PC-9 (cell line): ENCODE measurements around the gene ROS1. TPM values are rescaled to one million over a fixed set of nuclear protein-coding genes. Genes with fewer than 3 reads are reported as not detected.

ENCODE experiments used
- BruUV-seq: library from RNA; stranded (reverse); fragments of 400-500 nt; replicated peaks from 2 replicates; lab custom pipeline; 2021; lab: Mats Ljungman, UMichigan
- CTCF ChIA-PET: fragments of 300-600 bp; sonication (Branson Sonifier 250); formaldehyde crosslinking; loops from one replicate; lab custom pipeline; 2022; ENCODE audit warnings: antibody characterized with exemption; lab: Charles Lee
- POLR2A ChIA-PET: fragments of 300-600 bp; sonication (Branson Sonifier 250); formaldehyde crosslinking; loops from one replicate; lab custom pipeline; 2022; ENCODE audit warnings: antibody characterized with exemption; ENCODE audit not compliant: unreplicated experiment; lab: Charles Lee
- DNase-seq, 2 experiments: peaks; one replicate each; pipeline versions ENCODE4 v3.0.0 to v3.0.0-alpha.2; 2015 to 2022; ENCODE audit warnings: mixed read lengths in 1 of 2
- H2AFZ ChIP-seq: fragments of 200-600 bp; sonication (generic); 2 replicates; pipeline ENCODE4 v1.8.1; 2017; ENCODE audit warnings: antibody characterized with exemption
- H3F3A ChIP-seq: fragments of 200-600 bp; sonication (generic); 2 replicates; pipeline ENCODE4 v1.8.1; 2017; ENCODE audit warnings: antibody characterized with exemption, mild to moderate bottlenecking, low read depth; ENCODE audit not compliant: insufficient read depth
- H3K27ac ChIP-seq: fragments of 200-600 bp; sonication (generic); 2 replicates; pipeline ENCODE4 v1.6.1; 2016; ENCODE audit warnings: mixed run types
- H3K27me3 ChIP-seq: fragments of 200-600 bp; sonication (generic); 2 replicates; pipeline ENCODE4 v1.6.1; 2016; ENCODE audit warnings: low read depth, mixed run types; ENCODE audit not compliant: insufficient read depth
- H3K36me3 ChIP-seq: fragments of 200-600 bp; sonication (generic); 2 replicates; pipeline ENCODE4 v1.6.1; 2016; ENCODE audit warnings: low read depth, mixed run types
- H3K4me1 ChIP-seq: fragments of 200-600 bp; sonication (generic); replicated peaks from 2 replicates; pipeline ENCODE4 v1.6.1; 2016; ENCODE audit warnings: mixed run types; ENCODE audit not compliant: insufficient read depth
- H3K4me2 ChIP-seq: fragments of 200-600 bp; sonication (generic); 2 replicates; pipeline ENCODE4 v1.6.1; 2017; ENCODE audit warnings: mixed run types
- H3K4me3 ChIP-seq: fragments of 200-600 bp; sonication (generic); 2 replicates; pipeline ENCODE4 v1.6.1; 2016; ENCODE audit warnings: mixed run types
- H3K79me2 ChIP-seq: fragments of 200-600 bp; sonication (generic); 2 replicates; pipeline ENCODE4 v1.6.1; 2017; ENCODE audit warnings: low read depth, mixed run types
- H3K9me2 ChIP-seq: fragments of 200-600 bp; sonication (generic); 2 replicates; pipeline ENCODE4 v1.8.1; 2017; ENCODE audit warnings: mild to moderate bottlenecking; ENCODE audit not compliant: insufficient read depth
- H3K9me3 ChIP-seq: fragments of 200-600 bp; sonication (generic); 2 replicates; pipeline ENCODE4 v1.8.1; 2016; ENCODE audit warnings: low read depth; ENCODE audit not compliant: insufficient read depth
- H4K20me1 ChIP-seq: fragments of 200-600 bp; sonication (generic); 2 replicates; pipeline ENCODE4 v1.8.1; 2017; ENCODE audit not compliant: insufficient read depth
- CTCF ChIP-seq: fragments of 200-600 bp; sonication (generic); conservative IDR thresholded peaks from 2 replicates; pipeline ENCODE4 v1.6.1; 2017; ENCODE audit warnings: mixed run types, antibody characterized with exemption, mild to moderate bottlenecking, moderate library complexity
- EZH2 ChIP-seq: fragments of 200-600 bp; sonication (generic); IDR thresholded peaks from 2 replicates; pipeline ENCODE4 v1.8.0; 2017; ENCODE audit warnings: antibody characterized with exemption, low read depth
- intact Hi-C: fragments of 100-400 bp; cut with micrococcal nuclease; formaldehyde crosslinking; loops from one replicate; pipeline ENCODE4 v1.10.0; 2022; ENCODE audit not compliant: unreplicated experiment
- total RNA-seq: library from RNA; stranded (reverse); gene quantifications from 2 replicates; pipeline ENCODE4 v1.2.3, GENCODE V29; 2021

Gene ROS1
- total RNA-seq, 1 experiment from 2014 or later: not detected

DNA sequence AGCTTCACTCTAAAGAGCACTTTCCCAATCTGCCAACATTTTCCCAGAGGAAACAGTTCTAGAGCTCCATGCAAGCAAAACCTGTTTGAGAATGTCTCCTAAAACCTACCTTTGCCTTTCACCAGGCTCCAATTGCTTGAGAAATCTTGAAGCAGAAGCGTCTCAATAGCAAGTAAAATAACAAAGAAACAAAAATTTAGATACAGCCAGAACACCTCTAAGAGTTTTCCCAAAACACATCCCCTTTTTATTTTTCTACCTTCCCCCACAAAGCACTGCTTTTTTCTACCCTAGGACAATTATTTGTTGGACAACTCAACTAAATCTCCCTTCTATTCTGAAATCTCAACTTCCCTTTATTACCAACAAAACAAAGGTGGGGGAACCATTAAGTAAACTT is 156.8 kb downstream of the ROS1 start:
- H3K79me2 ChIP-seq: no peaks in the 10 kb centered on the region
- peaks cover 15% of the 10 kb centered on the region; the same call in 1 of the 2 replicates for H3K27me3 ChIP-seq
- intact Hi-C loops: no loop called here
- H3K4me1 ChIP-seq: no peaks in the 10 kb centered on the region
- POLR2A ChIA-PET: no interaction called here
- no peak for DNase-seq
- H3K4me2 ChIP-seq: no peak overlapping the region
- CTCF ChIA-PET: no interaction called here
- no peaks in the 10 kb centered on the region for H4K20me1 ChIP-seq
- H3K36me3 ChIP-seq: no peaks in the 10 kb centered on the region
- BruUV-seq: no TSS peak
- no peaks in the 10 kb centered on the region for H3F3A ChIP-seq
- no peak for TF ChIP-seq CTCF
- TF ChIP-seq EZH2: no peak
- no peak overlapping the region for H3K4me3 ChIP-seq
- no peak overlapping the region for H3K27ac ChIP-seq
- no peaks in the 10 kb centered on the region for H3K9me2 ChIP-seq
- H2AFZ ChIP-seq: no peak overlapping the region
- no peaks in the 10 kb centered on the region for H3K9me3 ChIP-seq

- H3K79me2 ChIP-seq: no peaks in the 10 kb centered on the region
- no peak overlapping the region for H3K27ac ChIP-seq
- no peaks in the 10 kb centered on the region for H3K9me2 ChIP-seq
- BruUV-seq: no TSS peak
- H3K4me3 ChIP-seq: no peak overlapping the region
- H2AFZ ChIP-seq: no peak overlapping the region
- no peaks in the 10 kb centered on the region for H3F3A ChIP-seq
- CTCF ChIA-PET: no interaction called here
- intact Hi-C loops: no loop called here
- H3K4me2 ChIP-seq: no peak overlapping the region
- no peak for TF ChIP-seq EZH2
- no peak for TF ChIP-seq CTCF
- no peaks in the 10 kb centered on the region for H4K20me1 ChIP-seq
- H3K4me1 ChIP-seq: no peaks in the 10 kb centered on the region
- no peaks in the 10 kb centered on the region for H3K36me3 ChIP-seq
- POLR2A ChIA-PET: no interaction called here
- H3K9me3 ChIP-seq: no peaks in the 10 kb centered on the region
- peaks cover 15% of the 10 kb centered on the region; the same call in 1 of the 2 replicates for H3K27me3 ChIP-seq
- no peak for DNase-seq
Measured at GRCh38 chr6:117267766-117268534, 157.8 kb downstream of the ROS1 start.

- Histone ChIP-seq H3K27me3 (peaks cover 18% of the 10 kb centered on the region; the same call in 1 of the 2 replicates), H3K9me2 (no peaks in the 10 kb centered on the region)
- no peak for TF ChIP-seq EZH2
- TF ChIP-seq CTCF: no peak
Measured at GRCh38 chr6:117267054-117267347, 158.7 kb downstream of the ROS1 start.

More at GRCh38 chr6:117267054-117267347, 158.7 kb downstream of the ROS1 start:
- ChIA-PET CTCF (no interaction called here), POLR2A (no interaction called here)
- Histone ChIP-seq H3K4me2 (no peak overlapping the region), H3K4me3 (no peak overlapping the region), H3K36me3 (no peaks in the 10 kb centered on the region), H2AFZ (no peak overlapping the region), H3K79me2 (no peaks in the 10 kb centered on the region), H3F3A (no peaks in the 10 kb centered on the region), H3K9me3 (no peaks in the 10 kb centered on the region), H4K20me1 (no peaks in the 10 kb centered on the region), H3K27ac (no peak overlapping the region), H3K4me1 (no peaks in the 10 kb centered on the region)
- no TSS peak for BruUV-seq
- no peak for DNase-seq
- intact Hi-C loops: no loop called here
